K562 (cell line): ENCODE data around the gene DYNC2I2. TPM values are rescaled to one million over a fixed set of nuclear protein-coding genes. Genes with fewer than 3 reads are reported as not detected.

Experiments
- CBX3 ChIP-seq, 2 experiments: IDR thresholded peaks; 1 replicate in 1 of 2; 2 replicates in 1 of 2; pipeline ENCODE4 v1.6.1; 2012; ENCODE audit warnings: inconsistent platforms in 2 of 2, low read length in 2 of 2, borderline replicate concordance in 1 of 2, control low read depth in 1 of 2
- CBX8 ChIP-seq: fragments of 200-600 bp; sonication (generic); IDR thresholded peaks from 2 replicates; pipeline ENCODE4 v1.6.1; 2012; ENCODE audit warnings: borderline replicate concordance, mixed run types, low read depth, mild to moderate bottlenecking, moderate library complexity, mixed read lengths, low read length, control low read depth, inconsistent platforms; ENCODE audit not compliant: poor library complexity, severe bottlenecking; ENCODE audit errors: extremely low read depth
- CC2D1A ChIP-seq: fragments of 450-650 bp; IDR thresholded peaks from 2 replicates; pipeline ENCODE4 v1.6.1; 2017; ENCODE audit warnings: mild to moderate bottlenecking
- HIVEP1 ChIP-seq: fragments of 250-450 bp; sonication (Bioruptor Pico); IDR thresholded peaks from 2 replicates; pipeline ENCODE4 v1.4.0; 2020; ENCODE audit warnings: mild to moderate bottlenecking
- RERE ChIP-seq: sonication (generic); formaldehyde crosslinking; IDR thresholded peaks from 2 replicates; pipeline ENCODE4 v1.8.0; 2023; ENCODE audit warnings: missing genetic modification reagents, mild to moderate bottlenecking, borderline replicate concordance
- ZNF121 ChIP-seq: sonication (generic); formaldehyde crosslinking; conservative IDR thresholded peaks from 2 replicates; pipeline ENCODE4 v1.8.0; 2022; ENCODE audit warnings: missing genetic modification reagents
- ZNF175 ChIP-seq: fragments of 200-800 bp; sonication (Bioruptor generic); IDR thresholded peaks from 2 replicates; pipeline ENCODE4 v1.6.1; 2016; ENCODE audit warnings: low read depth, mild to moderate bottlenecking, missing genetic modification characterization, missing compliant biosample characterization
- ZNF518B ChIP-seq: fragments of 250-450 bp; sonication (Bioruptor Pico); IDR thresholded peaks from 2 replicates; pipeline ENCODE4 v1.5.0; 2021; ENCODE audit warnings: mild to moderate bottlenecking, moderate library complexity
- polyA plus RNA-seq, 8 experiments: library from polyadenylated mRNA; depleted of rRNA in 4 of 8; stranded (reverse) in 5 of 8; unstranded in 3 of 8; fragments of >200 nt; fragmentation: Nextera tagmentation in 2 of 8; fragmentation: Illumina TruSeq in 1 of 8; extraction: Ambion mirVana in 2 of 8; extraction: Trizol in 1 of 8; gene quantifications; 2 replicates each; pipeline versions ENCODE4 v1.2.1 to v1.2.3, GENCODE V29; 2011 to 2014; ENCODE audit warnings: inconsistent platforms in 1 of 8, missing spikeins in 1 of 8
- total RNA-seq, 7 experiments: library from RNA; depleted of rRNA in 6 of 7; stranded (reverse); fragments of >200 nt in 6 of 7; fragmentation: Illumina TruSeq in 2 of 7; extraction: Trizol in 2 of 7; gene quantifications; 2 replicates each; pipeline versions ENCODE4 v1.2.1 to v1.2.3, GENCODE V29; 2011 to 2021; ENCODE audit warnings: low replicate concordance in 1 of 7

The DYNC2I2 gene
- total and polyA plus RNA-seq, 9 of the 15 experiments (the other 6 are each of a cell fraction or from before 2014, with no cell fraction given): 1.5 to 249 (median 70.0) TPM

GRCh38 chr9:128657796-128658195, 1.1 kb upstream of the DYNC2I2 start (continued):
- TF ChIP-seq CBX8 (no peak), ZNF121 (peak; percentile 96), HIVEP1 (CRISPR knock-in tag) (no peak), ZNF175 (CRISPR knock-in tag) (no peak), CBX3 (IDR thresholded peaks at IDR 0.05; ENCODE audit: borderline replicate concordance in 1 of 2, low read length in 2 of 2) (0 out of 3 replicates have a peak, but pooled peaks of 1 of the 2 experiments have one; percentile 12), RERE (no peak), CC2D1A (no peak), ZNF518B (CRISPR knock-in tag) (no peak)
